Kidney epithelial cell (primary cell): ENCODE data around the gene FAM174A. TPM values are rescaled to one million over a fixed set of nuclear protein-coding genes. Genes with fewer than 3 reads are reported as not detected.
"Not testable (repeated sequence)": the region's sequence is repeated elsewhere in the genome, so short reads cannot be mapped to it uniquely, and the experiment has no call there.

Experiments used
- DNase-seq: peaks from one replicate; pipeline ENCODE4 v3.0.0-alpha.2; 2010; ENCODE audit warnings: low read depth
- H3K27me3 ChIP-seq: 2 replicates; pipeline ENCODE4 v1.6.0; 2011; ENCODE audit warnings: low read length; ENCODE audit not compliant: control insufficient read depth, insufficient read depth
- H3K36me3 ChIP-seq: 2 replicates; pipeline ENCODE4 v1.5.1; 2011; ENCODE audit warnings: low read length; ENCODE audit not compliant: control insufficient read depth, insufficient read depth
- H3K4me3 ChIP-seq: 2 replicates; pipeline ENCODE4 v1.5.1; 2011; ENCODE audit warnings: low read depth, mild to moderate bottlenecking, control low read depth, low read length
- total RNA-seq: library from RNA; depleted of rRNA; stranded (reverse); fragments of >200 nt; gene quantifications from 2 replicates; pipeline ENCODE4 v1.2.3, GENCODE V29; 2015
- TF ChIP-seq, protein P1 (sequence below): IDR thresholded peaks from 2 replicates; pipeline ENCODE4 v1.5.1; 2011; ENCODE audit warnings: mild to moderate bottlenecking, moderate library complexity, low read length, control low read depth, inconsistent platforms; ENCODE audit not compliant: insufficient read depth, poor library complexity, severe bottlenecking

Gene FAM174A
- total RNA-seq, 1 donor from 2014 or later: 22.2 TPM

DNA sequence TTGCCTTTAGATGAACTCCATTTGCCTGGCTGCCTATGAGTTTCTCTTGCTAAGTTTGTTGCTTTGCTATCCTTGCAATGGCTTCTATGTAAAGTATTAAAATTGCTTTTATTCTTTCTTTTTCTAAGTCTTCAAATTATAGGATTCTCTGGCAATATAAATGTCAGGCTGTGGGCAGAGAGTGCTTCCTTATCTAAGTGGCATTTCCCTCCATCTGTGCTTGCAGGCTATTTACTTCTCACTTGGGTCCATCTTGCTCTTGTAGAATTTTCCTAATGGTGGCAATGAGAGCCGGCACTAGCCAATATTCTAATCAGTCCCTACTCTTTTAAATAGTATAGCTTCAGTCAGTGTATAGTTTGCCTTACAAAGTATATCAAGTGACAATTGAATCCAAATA is 63.3 kb downstream of the FAM174A start:
- H3K36me3 ChIP-seq: no peaks in the 10 kb centered on the region
- H3K4me3 ChIP-seq: no peak overlapping the region
- DNase-seq: no peak
- TF ChIP-seq, protein P1, sequence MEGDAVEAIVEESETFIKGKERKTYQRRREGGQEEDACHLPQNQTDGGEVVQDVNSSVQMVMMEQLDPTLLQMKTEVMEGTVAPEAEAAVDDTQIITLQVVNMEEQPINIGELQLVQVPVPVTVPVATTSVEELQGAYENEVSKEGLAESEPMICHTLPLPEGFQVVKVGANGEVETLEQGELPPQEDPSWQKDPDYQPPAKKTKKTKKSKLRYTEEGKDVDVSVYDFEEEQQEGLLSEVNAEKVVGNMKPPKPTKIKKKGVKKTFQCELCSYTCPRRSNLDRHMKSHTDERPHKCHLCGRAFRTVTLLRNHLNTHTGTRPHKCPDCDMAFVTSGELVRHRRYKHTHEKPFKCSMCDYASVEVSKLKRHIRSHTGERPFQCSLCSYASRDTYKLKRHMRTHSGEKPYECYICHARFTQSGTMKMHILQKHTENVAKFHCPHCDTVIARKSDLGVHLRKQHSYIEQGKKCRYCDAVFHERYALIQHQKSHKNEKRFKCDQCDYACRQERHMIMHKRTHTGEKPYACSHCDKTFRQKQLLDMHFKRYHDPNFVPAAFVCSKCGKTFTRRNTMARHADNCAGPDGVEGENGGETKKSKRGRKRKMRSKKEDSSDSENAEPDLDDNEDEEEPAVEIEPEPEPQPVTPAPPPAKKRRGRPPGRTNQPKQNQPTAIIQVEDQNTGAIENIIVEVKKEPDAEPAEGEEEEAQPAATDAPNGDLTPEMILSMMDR: no peak
- no peaks in the 10 kb centered on the region for H3K27me3 ChIP-seq

DNA sequence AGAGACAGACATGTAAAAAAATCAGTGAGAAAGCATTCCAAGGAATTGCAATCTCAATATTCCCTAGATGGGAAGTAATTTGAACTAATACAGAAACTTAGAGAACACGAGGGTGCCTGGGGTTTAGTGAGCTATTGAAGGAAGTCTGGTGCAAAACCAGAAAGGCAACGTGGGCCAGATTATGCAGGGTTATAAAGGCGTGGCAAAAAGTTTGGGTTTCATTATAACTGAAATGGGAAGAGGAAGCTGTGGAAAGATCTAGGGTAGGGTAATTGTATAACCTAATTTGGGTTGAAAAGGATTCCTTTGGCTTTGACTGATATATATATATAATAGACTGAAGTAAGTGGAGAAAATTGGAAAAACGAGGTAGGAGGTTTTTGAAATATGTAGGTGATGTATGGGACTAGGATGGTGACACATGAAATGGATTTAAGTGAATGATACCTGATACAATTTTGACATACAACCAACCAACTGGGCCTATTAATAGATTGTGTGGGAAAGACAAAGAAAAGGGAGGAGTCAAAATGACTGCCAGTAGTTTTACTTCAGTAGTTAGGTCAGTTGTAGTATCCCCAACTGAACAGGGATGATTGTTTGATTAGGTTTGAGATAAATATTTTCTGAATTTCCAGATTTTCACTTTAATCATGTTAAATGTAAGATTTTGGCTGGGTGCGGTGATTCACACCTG is 65.3 kb downstream of the FAM174A start:
- DNase-seq: no peak
- TF ChIP-seq, protein P1: no peak
- no peaks in the 10 kb centered on the region for H3K27me3 ChIP-seq
- no peaks in the 10 kb centered on the region for H3K36me3 ChIP-seq
- no peak overlapping the region for H3K4me3 ChIP-seq

DNA sequence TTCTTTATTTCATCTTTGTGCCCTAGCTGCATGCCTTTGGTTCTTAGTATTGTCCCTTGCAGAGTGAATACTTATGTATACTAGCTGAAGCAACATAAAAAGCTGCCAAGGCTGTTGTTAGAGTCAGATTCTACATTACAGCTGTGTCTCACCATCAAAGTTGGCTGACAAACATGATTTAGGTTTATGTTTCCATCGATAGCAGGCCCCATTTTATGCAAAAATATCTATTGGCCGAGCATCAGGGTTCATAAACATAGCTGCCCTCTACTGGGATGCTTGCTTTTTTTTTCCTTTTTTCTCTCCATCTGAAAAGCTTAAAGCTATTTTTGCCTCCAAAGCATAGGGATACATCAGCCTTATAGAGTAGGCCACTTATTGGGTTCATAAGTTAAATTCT is 68.0 kb downstream of the FAM174A start:
- Histone ChIP-seq H3K4me3 (no peak overlapping the region), H3K27me3 (no peaks in the 10 kb centered on the region), H3K36me3 (no peaks in the 10 kb centered on the region)
- TF ChIP-seq, protein P1: no peak
- DNase-seq: no peak

DNA sequence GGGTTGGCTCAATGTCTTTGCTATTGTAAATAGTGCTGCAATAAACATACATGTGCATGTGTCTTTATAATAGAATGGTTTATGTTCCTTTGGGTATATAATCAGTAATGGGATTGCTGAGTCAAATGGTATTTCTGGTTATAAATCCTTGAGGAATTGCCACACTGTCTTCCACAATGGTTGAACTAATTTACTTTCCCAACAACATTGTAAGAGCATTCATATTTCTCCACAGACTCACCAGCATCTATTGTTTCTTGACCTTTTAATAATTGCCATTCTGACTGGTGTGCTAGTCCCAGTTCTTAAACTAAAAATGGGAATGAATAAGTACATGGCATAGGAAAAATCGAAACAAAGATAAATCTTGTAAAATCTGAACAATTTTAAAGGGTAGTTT is 68.8 kb downstream of the FAM174A start:
- H3K36me3 ChIP-seq, DNase-seq, H3K27me3 ChIP-seq, H3K4me3 ChIP-seq: not testable (repeated sequence)

DNA sequence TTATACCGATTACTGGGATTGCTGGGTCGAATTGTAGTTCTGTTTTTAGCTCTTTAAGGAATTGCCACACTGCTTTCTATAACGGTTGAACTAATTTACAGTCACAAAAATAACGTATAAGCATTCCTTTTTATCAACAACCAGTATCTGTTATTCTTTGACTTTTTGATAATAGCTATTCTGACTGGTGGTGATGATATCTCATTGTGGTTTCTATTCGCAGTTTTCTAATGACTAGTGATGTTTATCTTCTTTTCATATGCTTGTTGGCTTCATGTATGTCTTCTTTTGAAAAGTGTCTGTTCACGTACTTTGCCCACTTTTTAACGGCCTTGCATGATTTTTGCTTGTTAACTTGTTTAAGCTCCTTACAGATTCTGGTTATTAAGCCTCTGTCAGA is 74.4 kb downstream of the FAM174A start:
- no peak for DNase-seq
- Histone ChIP-seq H3K36me3 (no peaks in the 10 kb centered on the region), H3K27me3 (no peaks in the 10 kb centered on the region), H3K4me3 (no peak overlapping the region)
- TF ChIP-seq, protein P1: no peak

DNA sequence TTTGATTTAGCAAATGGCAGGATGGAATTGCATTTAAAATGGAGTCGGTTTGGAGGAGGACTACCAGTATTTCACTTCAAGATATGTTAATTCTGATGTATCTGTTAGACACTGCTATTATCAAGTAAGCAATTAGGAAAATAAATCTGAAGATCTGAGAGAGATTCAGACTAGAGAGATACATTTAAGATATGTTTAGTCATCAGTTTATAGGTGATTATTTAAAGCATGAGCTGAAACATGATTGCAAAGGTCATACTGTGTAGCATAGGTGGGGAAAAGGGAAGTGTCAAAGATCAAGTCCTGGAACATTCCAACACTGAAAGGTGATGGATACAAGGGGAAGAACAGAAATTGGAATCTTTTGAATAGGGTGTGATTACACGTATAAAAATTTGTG is 79.1 kb downstream of the FAM174A start:
- no peak overlapping the region for H3K4me3 ChIP-seq
- no peaks in the 10 kb centered on the region for H3K36me3 ChIP-seq
- TF ChIP-seq, protein P1: no peak
- H3K27me3 ChIP-seq: no peaks in the 10 kb centered on the region
- no peak for DNase-seq
